HepG2 (cell line): ENCODE measurements around the gene HPD. TPM values are rescaled to one million over a fixed set of nuclear protein-coding genes. Genes with fewer than 3 reads are reported as not detected.

Experiments used
- ARNT2 ChIP-seq: sonication (generic); formaldehyde crosslinking; IDR thresholded peaks from 2 replicates; pipeline ENCODE4 v1.8.0; 2022; ENCODE audit warnings: mild to moderate bottlenecking, low read depth, missing genetic modification reagents, moderate library complexity
- CBX1 ChIP-seq: IDR thresholded peaks from one replicate; pipeline ENCODE4 v1.6.1; 2016; ENCODE audit warnings: antibody characterized with exemption, low read depth
- CC2D1A ChIP-seq: sonication (generic); formaldehyde crosslinking; IDR thresholded peaks from 2 replicates; pipeline ENCODE4 v1.8.1; 2023; ENCODE audit warnings: mild to moderate bottlenecking, missing genetic modification reagents
- GABPB1 ChIP-seq: IDR thresholded peaks from 2 replicates; pipeline ENCODE4 v1.6.1; 2016; ENCODE audit warnings: mild to moderate bottlenecking, missing genetic modification reagents, moderate library complexity, missing compliant biosample characterization
- HCFC1 ChIP-seq: fragments of 150-350 bp; IDR thresholded peaks from 2 replicates; pipeline ENCODE4 v1.6.1; 2014; ENCODE audit warnings: low read depth, low read length
- HDAC2 ChIP-seq: sonication (generic); formaldehyde crosslinking; IDR thresholded peaks from 2 replicates; pipeline ENCODE4 v1.4.0; 2020; ENCODE audit warnings: missing genetic modification reagents
- SNAI1 ChIP-seq: sonication (generic); formaldehyde crosslinking; IDR thresholded peaks from 2 replicates; pipeline ENCODE4 v1.5.0; 2020; ENCODE audit warnings: mild to moderate bottlenecking, missing genetic modification reagents, borderline replicate concordance
- SOX5 ChIP-seq: IDR thresholded peaks from 2 replicates; pipeline ENCODE4 v1.6.1; 2016; ENCODE audit warnings: borderline replicate concordance
- YEATS2 ChIP-seq: sonication (generic); formaldehyde crosslinking; IDR thresholded peaks from 2 replicates; pipeline ENCODE4 v1.4.0; 2020; ENCODE audit warnings: missing genetic modification reagents, borderline replicate concordance
- ZNF160 ChIP-seq: sonication (generic); formaldehyde crosslinking; IDR thresholded peaks from 2 replicates; pipeline ENCODE4 v1.8.0; 2022; ENCODE audit warnings: mild to moderate bottlenecking, inconsistent platforms, missing genetic modification reagents
- ZNF547 ChIP-seq: sonication (generic); formaldehyde crosslinking; IDR thresholded peaks from 2 replicates; pipeline ENCODE4 v1.5.1; 2020; ENCODE audit warnings: mild to moderate bottlenecking, missing genetic modification reagents
- ZSCAN12 ChIP-seq: sonication (generic); formaldehyde crosslinking; IDR thresholded peaks from 2 replicates; pipeline ENCODE4 v1.9.0; 2021; ENCODE audit warnings: mild to moderate bottlenecking, missing genetic modification reagents
- polyA plus RNA-seq, 8 experiments: library from polyadenylated mRNA; depleted of rRNA in 3 of 8; stranded (reverse) in 7 of 8; unstranded in 1 of 8; fragments of >200 nt; fragmentation: Illumina TruSeq in 4 of 8; extraction: Trizol in 4 of 8; gene quantifications; 2 replicates each; pipeline versions ENCODE4 v1.2.1 to v1.2.3, GENCODE V29; 2011 to 2016; ENCODE audit warnings: low read depth in 4 of 8, missing spikeins in 1 of 8, mixed read lengths in 1 of 8; ENCODE audit not compliant: insufficient read depth in 1 of 8
- total RNA-seq, 5 experiments: library from RNA; depleted of rRNA; stranded (reverse); fragments of >200 nt; fragmentation: Illumina TruSeq; extraction: Trizol; gene quantifications; 2 replicates each; pipeline ENCODE4 v1.2.3, GENCODE V29; 2016; ENCODE audit warnings: low read depth in 1 of 5
- TF ChIP-seq, protein P1 (sequence below): fragments of 450-650 bp; IDR thresholded peaks from 2 replicates; pipeline ENCODE4 v1.6.1; 2017
- TF ChIP-seq, protein P2 (sequence below): sonication (generic); formaldehyde crosslinking; IDR thresholded peaks from 2 replicates; pipeline ENCODE4 v1.8.1; 2022; ENCODE audit warnings: low read depth, mild to moderate bottlenecking, missing genetic modification reagents
- TF ChIP-seq, protein P3 (sequence below): sonication (generic); formaldehyde crosslinking; IDR thresholded peaks from 2 replicates; pipeline ENCODE4 v1.5.0; 2020; ENCODE audit warnings: mild to moderate bottlenecking, missing genetic modification reagents, moderate library complexity
- TF ChIP-seq, protein P4 (sequence below): fragments of 450-650 bp; IDR thresholded peaks from 2 replicates; pipeline ENCODE4 v1.6.1; 2016
- TF ChIP-seq, protein P5 (sequence below): sonication (generic); formaldehyde crosslinking; IDR thresholded peaks from 2 replicates; pipeline ENCODE4 v1.4.0; 2020; ENCODE audit warnings: missing genetic modification reagents

Gene HPD
- total and polyA plus RNA-seq, 2 of the 13 experiments (the other 11 are each of a cell fraction or from before 2014, with no cell fraction given), result 120 to 195 TPM

DNA sequence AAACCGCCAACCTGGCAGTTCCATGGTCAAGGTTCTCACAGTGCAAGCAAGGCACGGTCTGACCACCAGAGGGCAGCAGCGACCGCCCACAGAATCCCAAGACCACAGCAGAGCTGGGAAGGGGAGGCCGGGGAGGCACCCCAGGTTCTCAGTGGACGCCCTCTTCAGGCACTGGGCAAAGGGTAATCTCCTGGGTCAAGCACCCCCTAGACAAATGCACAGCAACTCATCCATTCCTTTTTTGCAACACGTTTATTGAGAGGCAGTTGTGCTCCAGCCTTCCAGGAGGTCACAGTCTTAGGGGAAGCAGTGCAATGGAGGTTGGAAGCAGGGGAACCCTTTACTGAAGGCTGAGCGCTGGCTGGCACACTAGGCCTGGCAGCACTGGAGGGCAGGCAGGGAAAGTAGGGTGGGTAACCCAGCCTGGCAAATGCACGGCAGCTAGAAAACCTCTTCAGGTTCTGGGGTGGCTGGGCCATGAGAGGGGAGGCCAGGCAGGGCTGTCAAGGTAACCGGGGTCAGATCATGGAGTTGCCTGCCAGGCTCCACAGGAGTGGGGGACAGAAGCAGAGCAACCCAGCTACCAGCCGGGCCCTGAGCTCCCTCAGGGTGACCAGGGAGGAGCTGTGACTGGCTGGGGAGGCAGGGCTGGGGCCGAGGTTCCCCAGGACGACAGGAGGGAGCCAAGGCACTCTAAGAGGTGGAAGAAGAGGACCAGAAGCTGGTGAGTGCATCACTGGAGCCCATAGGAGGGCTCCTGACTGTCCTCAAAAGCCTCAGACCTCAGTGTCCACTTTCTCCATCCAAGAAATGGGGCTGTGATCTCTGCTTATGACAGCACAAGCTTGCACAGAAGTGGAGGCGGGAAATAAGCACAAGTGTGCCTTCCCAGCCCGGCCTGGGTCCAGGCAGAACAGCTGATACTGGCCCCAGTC, 63.4 kb downstream of the HPD start (continued):
- TF ChIP-seq HDAC2 (CRISPR knock-in tag), result peak; percentile 64; the same call in 1 of the 2 replicates
- TF ChIP-seq, protein P1, sequence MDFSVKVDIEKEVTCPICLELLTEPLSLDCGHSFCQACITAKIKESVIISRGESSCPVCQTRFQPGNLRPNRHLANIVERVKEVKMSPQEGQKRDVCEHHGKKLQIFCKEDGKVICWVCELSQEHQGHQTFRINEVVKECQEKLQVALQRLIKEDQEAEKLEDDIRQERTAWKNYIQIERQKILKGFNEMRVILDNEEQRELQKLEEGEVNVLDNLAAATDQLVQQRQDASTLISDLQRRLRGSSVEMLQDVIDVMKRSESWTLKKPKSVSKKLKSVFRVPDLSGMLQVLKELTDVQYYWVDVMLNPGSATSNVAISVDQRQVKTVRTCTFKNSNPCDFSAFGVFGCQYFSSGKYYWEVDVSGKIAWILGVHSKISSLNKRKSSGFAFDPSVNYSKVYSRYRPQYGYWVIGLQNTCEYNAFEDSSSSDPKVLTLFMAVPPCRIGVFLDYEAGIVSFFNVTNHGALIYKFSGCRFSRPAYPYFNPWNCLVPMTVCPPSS, result no peak
- TF ChIP-seq SOX5 (CRISPR knock-in tag), result peak; percentile 47; the same call in 1 of the 2 replicates
- TF ChIP-seq ZNF160, result 0 out of 2 replicates have a peak, but pooled peaks have one; percentile 56
- no peak; the same call in 1 of the 2 replicates for TF ChIP-seq GABPB1 (CRISPR knock-in tag)
- TF ChIP-seq, protein P2, sequence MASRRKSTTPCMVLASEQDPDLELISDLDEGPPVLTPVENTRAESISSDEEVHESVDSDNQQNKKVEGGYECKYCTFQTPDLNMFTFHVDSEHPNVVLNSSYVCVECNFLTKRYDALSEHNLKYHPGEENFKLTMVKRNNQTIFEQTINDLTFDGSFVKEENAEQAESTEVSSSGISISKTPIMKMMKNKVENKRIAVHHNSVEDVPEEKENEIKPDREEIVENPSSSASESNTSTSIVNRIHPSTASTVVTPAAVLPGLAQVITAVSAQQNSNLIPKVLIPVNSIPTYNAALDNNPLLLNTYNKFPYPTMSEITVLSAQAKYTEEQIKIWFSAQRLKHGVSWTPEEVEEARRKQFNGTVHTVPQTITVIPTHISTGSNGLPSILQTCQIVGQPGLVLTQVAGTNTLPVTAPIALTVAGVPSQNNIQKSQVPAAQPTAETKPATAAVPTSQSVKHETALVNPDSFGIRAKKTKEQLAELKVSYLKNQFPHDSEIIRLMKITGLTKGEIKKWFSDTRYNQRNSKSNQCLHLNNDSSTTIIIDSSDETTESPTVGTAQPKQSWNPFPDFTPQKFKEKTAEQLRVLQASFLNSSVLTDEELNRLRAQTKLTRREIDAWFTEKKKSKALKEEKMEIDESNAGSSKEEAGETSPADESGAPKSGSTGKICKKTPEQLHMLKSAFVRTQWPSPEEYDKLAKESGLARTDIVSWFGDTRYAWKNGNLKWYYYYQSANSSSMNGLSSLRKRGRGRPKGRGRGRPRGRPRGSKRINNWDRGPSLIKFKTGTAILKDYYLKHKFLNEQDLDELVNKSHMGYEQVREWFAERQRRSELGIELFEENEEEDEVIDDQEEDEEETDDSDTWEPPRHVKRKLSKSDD (CRISPR knock-in tag), result peak; percentile 87; the same call in 1 of the 2 replicates
- TF ChIP-seq YEATS2 (CRISPR knock-in tag), result no peak
- TF ChIP-seq CBX1, result no peak
- TF ChIP-seq, protein P3, sequence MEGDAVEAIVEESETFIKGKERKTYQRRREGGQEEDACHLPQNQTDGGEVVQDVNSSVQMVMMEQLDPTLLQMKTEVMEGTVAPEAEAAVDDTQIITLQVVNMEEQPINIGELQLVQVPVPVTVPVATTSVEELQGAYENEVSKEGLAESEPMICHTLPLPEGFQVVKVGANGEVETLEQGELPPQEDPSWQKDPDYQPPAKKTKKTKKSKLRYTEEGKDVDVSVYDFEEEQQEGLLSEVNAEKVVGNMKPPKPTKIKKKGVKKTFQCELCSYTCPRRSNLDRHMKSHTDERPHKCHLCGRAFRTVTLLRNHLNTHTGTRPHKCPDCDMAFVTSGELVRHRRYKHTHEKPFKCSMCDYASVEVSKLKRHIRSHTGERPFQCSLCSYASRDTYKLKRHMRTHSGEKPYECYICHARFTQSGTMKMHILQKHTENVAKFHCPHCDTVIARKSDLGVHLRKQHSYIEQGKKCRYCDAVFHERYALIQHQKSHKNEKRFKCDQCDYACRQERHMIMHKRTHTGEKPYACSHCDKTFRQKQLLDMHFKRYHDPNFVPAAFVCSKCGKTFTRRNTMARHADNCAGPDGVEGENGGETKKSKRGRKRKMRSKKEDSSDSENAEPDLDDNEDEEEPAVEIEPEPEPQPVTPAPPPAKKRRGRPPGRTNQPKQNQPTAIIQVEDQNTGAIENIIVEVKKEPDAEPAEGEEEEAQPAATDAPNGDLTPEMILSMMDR (CRISPR knock-in tag), result peak; percentile 97
- TF ChIP-seq, protein P4, sequence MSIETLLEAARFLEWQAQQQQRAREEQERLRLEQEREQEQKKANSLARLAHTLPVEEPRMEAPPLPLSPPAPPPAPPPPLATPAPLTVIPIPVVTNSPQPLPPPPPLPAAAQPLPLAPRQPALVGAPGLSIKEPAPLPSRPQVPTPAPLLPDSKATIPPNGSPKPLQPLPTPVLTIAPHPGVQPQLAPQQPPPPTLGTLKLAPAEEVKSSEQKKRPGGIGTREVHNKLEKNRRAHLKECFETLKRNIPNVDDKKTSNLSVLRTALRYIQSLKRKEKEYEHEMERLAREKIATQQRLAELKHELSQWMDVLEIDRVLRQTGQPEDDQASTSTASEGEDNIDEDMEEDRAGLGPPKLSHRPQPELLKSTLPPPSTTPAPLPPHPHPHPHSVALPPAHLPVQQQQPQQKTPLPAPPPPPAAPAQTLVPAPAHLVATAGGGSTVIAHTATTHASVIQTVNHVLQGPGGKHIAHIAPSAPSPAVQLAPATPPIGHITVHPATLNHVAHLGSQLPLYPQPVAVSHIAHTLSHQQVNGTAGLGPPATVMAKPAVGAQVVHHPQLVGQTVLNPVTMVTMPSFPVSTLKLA, result no peak
- TF ChIP-seq ZNF547 (CRISPR knock-in tag), result peak; percentile 22; the same call in 1 of the 2 replicates
- TF ChIP-seq SNAI1 (CRISPR knock-in tag), result no peak
- TF ChIP-seq CC2D1A, result no peak
- no peak for TF ChIP-seq ARNT2 (CRISPR knock-in tag)
- TF ChIP-seq, protein P5, sequence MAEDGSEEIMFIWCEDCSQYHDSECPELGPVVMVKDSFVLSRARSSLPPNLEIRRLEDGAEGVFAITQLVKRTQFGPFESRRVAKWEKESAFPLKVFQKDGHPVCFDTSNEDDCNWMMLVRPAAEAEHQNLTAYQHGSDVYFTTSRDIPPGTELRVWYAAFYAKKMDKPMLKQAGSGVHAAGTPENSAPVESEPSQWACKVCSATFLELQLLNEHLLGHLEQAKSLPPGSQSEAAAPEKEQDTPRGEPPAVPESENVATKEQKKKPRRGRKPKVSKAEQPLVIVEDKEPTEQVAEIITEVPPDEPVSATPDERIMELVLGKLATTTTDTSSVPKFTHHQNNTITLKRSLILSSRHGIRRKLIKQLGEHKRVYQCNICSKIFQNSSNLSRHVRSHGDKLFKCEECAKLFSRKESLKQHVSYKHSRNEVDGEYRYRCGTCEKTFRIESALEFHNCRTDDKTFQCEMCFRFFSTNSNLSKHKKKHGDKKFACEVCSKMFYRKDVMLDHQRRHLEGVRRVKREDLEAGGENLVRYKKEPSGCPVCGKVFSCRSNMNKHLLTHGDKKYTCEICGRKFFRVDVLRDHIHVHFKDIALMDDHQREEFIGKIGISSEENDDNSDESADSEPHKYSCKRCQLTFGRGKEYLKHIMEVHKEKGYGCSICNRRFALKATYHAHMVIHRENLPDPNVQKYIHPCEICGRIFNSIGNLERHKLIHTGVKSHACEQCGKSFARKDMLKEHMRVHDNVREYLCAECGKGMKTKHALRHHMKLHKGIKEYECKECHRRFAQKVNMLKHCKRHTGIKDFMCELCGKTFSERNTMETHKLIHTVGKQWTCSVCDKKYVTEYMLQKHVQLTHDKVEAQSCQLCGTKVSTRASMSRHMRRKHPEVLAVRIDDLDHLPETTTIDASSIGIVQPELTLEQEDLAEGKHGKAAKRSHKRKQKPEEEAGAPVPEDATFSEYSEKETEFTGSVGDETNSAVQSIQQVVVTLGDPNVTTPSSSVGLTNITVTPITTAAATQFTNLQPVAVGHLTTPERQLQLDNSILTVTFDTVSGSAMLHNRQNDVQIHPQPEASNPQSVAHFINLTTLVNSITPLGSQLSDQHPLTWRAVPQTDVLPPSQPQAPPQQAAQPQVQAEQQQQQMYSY (CRISPR knock-in tag), result no peak
- no peak for TF ChIP-seq HCFC1
- TF ChIP-seq ZSCAN12 (CRISPR knock-in tag), result no peak
